ENCODE data around the gene DTD1.

Gene DTD1

DNA sequence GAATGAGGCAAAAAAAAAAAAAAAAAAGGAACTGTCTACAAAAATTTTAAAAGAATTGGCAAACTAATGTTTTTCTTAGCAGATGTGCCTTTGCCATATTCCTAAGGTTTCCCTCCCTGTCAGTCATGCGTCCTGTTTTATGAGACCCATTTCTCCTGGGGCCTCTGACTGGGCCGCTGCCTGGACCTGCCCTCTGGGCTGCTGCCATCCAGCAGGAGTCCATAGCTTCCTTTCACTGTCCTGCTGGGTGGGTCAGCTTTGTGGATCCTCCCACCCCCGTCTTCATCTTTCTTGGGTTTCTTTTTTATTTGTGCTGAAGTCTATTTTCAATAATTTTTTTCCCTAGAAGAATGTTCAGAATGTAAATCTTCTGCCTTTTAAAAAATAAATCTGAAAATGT is 114.9 kb downstream of the DTD1 start:
- no peak for DNase-seq (ENCODE audit: low read depth in 2 of 2)

DNA sequence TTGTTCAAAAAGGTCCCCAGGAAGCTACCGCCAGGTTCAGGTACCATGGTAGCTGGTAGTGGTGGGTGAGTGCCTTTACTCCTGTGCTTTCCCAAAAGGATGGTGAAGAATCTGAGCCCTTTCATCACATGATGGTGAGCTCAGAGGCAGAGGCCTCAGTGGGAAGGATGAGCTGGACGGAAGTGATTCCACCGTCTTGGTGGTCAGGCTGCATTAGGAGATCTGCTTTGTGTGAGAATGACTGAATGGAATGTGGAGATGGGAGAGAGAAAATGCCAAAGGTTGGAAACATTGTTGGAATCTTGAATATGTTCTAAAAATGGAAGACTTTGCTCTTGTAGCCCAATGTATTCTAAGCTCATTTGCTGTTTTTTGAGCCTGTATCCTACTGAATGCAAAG is 117.6 kb downstream of the DTD1 start:
- DNase-seq (ENCODE audit: low read depth in 2 of 2) = no peak

DNA sequence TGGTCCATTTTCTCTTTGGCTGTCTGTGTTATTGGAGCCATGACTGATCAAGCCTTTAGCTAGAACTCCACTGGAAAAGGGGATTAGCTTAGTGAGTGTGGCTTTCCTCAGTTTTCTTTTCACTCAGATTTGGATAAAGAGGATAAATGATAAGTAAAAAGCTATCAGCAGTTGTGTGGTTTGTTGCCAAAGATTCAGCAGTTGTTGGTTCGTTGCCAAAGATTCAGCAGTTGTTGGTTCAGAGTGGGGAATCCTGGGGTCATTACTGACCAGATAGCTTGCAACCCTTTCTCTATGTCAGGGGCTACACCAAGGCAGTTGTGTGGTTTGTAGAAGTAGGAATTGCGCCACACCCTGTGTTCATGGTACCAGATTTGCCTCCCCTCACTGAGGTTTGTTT is 118.1 kb downstream of the DTD1 start:
- no peak for DNase-seq (ENCODE audit: low read depth in 2 of 2)

DNA sequence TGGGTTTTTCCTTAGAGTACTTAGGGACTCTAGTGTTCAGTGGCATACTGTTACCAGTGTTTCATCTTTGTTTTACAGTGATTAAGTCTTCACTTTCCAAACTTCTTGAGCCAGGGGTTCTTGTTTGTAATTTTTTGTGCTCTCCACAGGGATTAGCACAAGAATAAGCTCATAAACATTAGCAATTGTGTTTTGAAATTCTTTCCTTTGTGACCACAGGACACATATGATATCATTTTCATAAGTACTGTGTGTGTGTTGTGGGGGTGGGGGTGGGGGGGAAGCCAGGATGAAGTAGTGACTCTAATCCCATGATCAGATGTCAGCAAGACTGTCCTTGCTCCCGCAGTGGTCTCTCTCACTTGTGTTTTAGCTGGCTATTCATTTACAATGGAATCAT is 124.3 kb downstream of the DTD1 start:
- DNase-seq (ENCODE audit: low read depth in 2 of 2) = no peak

DNA sequence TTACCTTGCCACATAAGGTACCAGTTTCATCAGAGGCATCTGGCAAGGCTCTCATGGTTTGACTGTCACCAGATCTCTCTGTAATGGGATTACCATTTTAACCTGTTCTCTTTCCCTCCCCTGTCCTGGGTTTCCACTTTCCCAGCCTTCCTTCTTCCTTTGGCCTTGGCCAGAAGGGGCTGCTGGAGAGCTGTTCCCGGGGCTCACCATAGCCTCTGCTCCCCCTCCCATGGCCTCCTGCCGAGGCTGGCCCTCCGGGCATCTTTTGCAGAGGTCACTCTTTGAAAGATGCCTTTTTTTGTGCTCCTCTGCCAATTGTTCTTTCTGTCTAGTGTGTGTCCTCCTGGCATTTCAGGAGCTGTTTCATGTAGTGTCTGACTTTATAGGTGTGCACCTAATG is 125.0 kb downstream of the DTD1 start:
- no peak for DNase-seq (ENCODE audit: low read depth in 2 of 2)

DNA sequence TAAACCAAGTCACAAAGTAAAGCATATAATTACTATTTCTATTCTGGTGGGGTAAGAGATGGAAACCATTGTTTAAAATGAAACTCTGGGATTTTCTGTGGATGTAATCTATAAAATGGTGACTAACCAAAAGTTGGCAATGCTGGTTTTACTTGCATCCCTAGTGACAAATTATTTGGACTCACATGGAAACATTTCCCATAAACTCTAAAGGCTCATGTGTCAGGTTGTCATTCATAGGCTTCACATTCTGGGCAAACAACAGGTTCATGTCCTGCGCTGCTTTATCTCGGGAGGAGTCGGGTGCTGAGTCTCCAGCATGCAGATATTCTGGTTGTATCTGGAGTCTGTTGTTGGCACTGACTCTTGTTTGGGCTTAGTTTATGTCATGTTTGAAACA is 127.7 kb downstream of the DTD1 start:
- no peak for DNase-seq (ENCODE audit: low read depth in 2 of 2)

DNA sequence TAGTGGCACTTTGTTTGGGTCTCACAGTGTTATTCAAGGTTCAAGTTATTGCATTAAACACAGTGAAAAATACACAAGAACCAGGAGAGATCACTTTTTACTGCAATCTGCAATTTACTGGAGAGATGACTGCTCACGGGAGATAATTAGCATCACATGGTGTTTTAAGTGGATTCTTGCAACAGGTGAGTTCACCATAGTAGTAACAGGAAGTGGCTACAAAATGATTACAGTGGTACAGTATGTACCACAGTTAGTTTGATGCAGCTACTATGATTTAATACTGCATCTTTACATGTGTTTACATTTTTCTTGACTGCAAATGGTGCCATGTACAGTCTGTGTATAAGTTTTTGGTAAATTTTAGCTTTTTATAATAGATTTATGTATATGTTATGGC is 129.2 kb downstream of the DTD1 start:
- no peak for DNase-seq (ENCODE audit: low read depth in 2 of 2)

DNA sequence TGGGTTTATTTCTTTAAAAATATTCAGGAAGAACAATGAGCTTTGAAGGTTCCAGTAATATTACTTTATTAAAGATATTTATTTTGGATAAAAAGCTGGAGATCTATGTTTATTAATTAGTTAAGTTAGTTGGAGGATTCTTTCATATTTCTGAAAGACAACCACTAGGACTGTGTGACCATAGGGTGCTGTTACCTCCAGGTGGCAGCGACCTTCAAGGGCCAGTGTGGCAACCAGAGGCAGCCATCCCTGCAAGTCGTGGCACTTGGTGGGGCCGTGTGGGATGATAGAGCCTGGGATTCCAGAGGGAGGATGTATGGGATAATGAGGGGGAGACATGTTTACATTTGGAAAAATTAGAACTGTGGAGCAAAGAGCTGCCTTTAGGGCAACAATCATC is 130.3 kb downstream of the DTD1 start:
- DNase-seq (ENCODE audit: low read depth in 2 of 2) = no peak

DNA sequence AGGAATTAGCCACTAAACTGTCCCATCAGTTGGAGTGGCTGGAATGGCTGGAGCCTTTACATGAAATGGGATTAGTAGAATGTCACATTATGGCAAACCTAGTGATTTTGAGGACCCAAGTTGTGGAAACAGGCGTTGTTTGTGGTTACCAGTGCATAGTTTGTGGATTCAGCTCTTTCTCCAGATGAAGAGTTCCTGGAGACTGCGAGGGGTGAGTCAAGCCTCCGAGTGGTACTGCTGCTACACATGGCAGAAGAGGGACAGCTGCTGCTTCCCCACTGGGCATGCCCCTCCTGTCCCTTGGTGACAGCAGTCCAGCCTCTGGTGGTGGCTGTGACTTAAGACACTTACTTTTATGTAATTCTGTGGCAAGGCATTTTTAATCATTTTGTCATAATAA is 131.6 kb downstream of the DTD1 start:
- no peak for DNase-seq (ENCODE audit: low read depth in 2 of 2)

DNA sequence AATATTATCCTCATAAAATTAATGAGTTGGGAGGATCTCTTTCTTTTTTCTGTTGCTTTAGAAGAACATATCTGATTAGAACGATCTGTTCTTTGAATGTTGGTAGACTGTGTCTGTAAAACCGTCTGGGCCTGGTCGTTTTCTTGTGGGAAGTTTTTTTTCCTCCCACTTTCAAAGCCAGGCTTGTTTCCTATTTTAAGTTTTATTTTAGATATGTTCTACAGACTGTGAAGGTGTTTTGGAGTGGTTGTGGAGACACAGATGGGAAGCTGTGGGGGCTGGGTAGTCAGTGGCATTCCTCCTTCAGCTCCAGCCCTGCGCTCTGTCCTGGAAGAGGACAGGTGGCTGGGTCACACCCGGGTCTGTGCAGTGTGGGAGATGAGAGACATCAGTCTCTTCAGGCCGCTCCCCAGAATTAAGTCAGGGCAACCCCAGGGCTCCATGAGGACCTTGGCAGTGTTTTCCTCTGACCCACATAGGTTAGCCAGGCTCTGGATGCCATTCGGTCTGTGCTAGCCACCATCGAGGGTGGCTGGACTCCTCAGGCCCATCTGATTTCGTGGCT is 133.8 kb downstream of the DTD1 start:
- no peak for DNase-seq (ENCODE audit: low read depth in 2 of 2)

DNA sequence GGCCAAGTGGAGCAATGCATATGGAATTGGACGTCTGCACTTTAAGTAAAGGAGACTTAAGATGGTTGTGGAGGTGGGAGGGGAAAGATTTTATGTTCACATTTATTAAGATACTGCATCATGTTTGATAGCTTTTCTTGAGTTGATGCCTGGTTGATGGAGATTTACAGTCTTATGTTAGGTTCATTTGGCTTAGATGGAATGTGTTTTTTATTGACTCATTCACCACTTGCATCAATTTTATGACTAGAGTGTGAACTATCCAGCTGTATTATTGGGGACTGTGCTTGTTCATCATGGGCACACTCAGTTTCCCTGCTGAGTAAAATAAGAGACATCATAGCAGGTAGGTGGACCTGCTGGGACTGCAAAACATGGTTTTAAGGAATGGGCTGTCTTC is 134.5 kb downstream of the DTD1 start:
- DNase-seq (ENCODE audit: low read depth in 2 of 2) = no peak

DNA sequence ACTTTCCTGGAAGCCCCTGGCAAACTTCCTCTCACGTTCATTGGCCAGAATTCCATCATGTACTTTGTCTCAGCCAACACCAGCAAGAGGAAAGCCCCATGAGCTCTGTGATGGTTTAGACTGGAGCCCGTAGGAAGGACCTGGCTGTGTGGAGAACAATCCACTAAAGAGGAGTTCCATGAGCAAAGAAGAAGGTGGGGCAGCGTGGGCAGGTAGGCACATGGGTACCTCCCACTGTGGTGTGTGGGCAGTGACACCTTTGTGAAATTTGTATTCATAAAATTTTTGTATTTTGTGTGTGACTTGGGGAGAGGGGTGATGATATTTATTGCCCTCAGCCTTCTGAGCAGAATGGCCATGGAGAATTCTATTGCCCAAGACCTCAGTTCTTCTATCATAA is 136.2 kb downstream of the DTD1 start:
- no peak for DNase-seq (ENCODE audit: low read depth in 2 of 2)

DNA sequence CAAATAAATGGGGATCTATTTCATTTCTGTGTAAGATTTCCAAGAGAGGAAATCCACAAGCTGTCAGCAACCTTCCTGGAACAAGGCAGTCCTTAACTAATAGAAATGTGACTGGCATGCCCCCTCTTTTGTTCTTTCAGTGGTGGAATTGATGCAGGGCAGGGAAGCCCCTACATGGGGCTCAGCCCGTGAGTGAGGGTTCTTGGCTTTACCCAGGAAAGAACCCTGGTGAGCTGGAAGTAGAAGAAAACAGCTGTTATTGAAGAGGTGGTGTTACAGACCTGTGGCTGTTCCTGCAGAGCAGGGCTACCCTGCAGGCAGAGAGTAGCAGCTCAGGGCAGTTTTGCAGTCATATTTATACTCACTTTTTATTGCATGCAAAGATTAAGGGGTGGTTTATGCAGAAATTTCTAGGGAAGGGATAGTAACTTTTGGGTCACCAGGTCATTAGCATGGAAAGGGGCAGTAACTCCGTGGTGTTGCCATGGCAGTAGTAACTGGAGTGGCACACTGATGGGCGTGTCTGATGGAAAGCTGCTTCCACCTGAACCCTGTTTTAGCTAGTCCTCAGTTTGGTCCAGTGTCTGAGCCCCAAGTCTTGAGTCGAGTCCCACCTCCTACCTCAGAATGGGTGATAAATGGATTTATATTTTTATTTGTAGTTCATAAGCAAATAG is 137.1 kb downstream of the DTD1 start:
- no peak for DNase-seq (ENCODE audit: low read depth in 2 of 2)

DNA sequence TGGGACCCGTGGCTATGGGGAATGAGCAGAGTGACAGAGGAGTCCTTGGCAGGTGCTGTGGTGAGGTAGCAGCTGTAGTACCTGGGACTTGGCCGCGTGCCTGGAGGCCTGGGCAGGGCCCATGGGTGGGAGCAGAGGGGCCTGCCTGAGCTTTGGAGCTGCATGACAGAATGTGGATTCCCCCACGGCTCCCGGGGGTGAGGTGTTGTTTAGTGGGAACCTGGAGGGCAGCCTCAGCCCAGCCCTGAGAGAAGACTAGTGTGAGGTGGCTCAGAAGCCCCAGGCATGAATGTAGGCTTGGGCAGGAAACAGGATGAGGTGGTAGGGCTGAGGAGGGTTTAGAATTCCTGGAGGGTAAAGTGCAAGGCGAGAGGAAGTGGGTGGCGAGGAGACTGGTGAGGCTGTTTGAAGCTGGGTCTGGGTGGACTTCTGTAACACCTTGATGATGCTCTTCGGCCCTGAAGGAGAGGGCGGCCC is 139.2 kb downstream of the DTD1 start:
- DNase-seq (ENCODE audit: low read depth in 2 of 2) = no peak

DNA sequence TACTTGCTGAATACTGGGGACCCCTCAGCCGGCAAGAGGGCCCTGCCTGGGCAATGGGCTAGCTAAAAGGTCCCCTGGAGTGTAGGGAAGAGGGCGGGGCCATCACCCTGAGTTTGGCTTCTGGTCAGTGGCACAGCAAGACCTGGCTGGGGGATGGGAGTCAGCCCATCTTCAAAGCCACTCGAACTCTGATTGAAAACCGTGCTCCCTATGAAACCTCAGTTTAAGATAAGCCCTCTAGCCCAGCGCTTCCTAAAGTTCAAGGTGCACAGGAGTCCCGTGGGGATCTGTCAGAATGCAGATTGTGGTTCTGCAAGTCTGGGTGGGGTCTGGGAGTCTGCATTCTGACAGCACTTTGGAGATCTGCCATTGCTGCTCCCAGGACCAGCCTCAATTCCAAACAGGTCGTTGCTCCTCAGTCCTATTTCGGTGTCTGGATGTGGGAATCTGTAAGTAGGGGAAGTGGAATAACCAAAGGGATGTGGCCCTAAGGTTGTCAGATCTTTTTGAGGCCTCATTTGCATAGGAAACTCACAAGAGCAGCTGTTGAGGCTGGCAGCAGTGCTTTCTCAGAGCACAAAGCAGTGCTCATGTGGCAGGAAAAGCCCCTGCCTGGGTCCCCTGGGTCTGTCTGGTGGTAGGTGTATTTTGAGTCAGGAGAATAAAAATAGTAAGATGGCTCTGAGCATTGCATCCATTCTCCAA is 140.5 kb downstream of the DTD1 start:
- DNase-seq (ENCODE audit: low read depth in 2 of 2) = no peak

DNA sequence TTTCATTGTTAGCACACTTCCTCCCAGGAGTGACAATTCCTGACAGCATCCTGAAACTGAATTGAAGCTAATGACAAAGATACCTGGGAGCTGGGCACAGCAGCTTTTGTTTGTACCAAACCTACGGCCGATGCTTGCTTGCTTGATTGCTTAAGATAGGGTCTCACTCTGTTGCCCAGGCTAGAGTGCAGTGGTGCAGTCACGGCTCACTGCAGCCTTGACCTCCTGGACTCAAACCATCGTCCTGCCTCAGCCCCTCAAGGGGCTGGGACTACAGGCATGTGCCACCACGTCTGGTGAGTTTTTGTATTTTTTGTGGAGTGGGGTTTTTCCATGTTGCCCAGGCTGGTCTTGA is 141.0 kb downstream of the DTD1 start:
- no peak for DNase-seq (ENCODE audit: low read depth in 2 of 2)

DNA sequence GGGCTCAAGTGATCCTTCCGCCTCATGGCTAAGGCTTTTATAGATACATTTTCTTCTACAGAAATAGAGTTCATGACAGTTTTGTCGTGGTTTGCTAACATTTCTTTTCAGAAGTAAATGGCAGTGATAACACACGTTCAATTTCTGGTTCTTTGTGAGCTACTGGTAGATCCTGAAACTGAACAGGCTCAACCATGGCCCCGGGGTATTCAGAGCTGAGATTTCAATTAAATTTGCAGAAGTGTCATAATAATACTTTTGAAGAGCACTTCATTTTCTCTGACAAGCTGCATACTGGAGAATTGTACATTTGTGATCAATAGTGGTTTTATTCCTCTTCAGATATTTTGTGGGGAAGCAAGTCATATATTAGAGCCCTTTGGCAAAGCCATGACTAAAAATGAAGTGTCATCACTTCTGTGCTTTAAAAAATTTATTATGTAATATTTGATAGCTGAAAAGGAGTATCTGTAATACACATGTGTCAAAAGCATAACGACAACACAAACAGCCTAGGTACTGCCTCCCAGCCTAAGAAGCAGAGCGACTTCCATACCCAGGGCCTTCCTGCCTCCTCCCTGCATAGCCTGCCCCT is 141.5 kb downstream of the DTD1 start:
- no peak for DNase-seq (ENCODE audit: low read depth in 2 of 2)

DNA sequence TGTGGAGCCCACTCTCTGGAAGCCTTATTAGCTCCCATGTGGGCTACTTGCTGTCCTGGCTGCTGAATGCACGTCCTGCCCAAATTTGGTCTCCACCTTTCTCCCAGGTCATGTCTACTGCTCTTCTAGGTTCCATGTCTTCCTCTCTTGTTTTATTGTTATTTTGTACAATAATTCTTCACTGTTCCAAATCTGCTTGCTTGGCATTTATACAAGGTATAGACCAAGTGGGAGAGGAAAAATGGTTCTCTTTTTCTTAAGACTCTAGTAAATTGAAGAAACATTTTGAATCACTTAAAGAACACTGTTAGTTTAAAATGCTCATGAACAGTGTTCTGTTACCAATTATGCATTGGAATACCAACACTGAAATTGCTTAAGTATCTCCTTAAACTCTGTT is 144.1 kb downstream of the DTD1 start:
- no peak for DNase-seq (ENCODE audit: low read depth in 2 of 2)

DNA sequence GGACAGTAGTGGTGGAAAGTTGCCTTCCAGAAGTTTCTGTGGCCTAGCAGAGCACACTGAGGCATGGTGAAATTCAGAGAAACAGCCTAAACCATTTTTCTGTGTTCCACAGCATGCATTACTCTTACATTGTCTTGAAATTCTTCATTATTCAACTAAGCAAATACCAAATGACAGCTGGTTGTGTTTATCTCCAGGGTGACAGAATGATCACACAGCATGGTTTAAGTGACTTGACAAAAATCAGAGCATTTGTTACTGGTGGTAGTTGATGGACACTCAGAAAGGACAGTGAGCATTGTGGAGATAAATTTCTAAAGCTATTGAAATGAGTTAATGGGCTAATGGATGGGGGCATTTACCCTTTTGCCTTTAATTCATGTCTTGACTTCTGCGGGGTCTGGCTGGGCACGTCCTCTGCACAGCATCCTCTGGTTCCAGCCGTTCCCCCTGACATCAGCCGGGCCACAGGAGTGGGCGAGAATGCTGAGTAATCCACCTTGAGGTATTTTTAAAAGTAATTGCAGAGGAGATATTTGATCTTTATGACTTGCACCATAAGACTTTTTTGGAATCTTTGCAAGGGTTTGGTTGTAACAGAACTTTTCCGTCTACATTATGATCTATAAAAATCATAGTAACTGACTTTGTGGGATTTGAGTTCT is 146.8 kb downstream of the DTD1 start:
- no peak for DNase-seq (ENCODE audit: low read depth in 2 of 2)

DNA sequence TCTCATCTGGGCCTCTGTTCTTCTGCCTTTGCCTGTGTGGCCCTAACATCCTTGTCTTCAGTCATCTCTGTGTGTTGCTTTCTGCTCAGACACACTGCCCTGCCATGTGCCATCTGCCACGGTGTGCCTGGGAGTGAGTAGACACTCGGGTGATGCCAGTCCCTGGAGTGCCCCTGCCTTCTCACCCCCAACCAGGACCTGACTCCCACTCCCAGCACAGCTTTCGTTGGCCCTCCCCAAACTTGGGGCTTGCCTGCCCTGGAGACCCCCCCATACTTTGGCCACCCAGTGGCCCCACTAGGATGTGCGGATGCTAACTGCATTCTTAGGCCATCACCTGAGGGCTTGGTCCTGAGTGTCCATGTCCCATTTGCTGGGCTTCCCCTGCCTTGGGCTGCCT is 149.3 kb downstream of the DTD1 start:
- no peak for DNase-seq (ENCODE audit: low read depth in 2 of 2)

DNA sequence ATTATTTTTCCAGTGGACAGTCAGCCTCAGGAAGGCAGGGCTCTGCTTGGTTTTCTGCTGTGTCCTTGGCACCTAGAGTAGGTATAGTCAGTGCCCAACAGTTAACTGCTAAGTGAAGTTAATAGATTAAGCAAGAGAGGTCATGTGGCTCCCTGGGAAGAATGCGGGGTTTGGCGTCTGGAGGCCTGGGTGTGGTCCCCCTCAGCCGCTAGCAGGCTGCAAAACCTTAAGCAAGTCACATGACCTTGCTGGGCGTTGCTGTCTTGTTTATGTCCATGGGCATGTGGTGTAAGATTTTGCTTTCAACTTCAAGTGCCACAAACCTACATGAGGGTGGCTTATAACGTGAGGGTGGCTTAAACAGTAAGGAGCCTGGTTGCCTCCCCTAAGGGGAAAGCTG is 150.2 kb downstream of the DTD1 start:
- DNase-seq (ENCODE audit: low read depth in 2 of 2) = peak in 1 of 2 donors; percentile 10

DNA sequence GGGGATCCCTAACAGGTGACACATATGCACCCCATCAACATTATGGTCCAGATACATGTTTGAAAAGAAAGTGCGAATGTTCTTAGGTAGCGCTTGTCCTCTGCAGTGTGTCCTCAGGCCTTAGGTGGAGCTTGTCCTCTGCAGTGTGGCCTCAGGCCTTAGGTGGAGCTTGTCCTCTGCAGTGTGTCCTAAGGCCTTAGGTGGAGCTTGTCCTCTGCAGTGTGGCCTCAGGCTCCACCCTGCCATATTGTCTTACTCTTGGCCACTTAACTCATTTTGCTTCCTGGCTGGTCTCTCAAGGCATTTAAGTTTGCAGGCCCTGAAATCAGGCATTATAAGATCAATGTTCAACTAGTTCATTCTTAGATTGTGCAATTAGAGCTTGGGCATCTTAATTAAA is 151.0 kb downstream of the DTD1 start:
- DNase-seq (ENCODE audit: low read depth in 2 of 2) = no peak

DNA sequence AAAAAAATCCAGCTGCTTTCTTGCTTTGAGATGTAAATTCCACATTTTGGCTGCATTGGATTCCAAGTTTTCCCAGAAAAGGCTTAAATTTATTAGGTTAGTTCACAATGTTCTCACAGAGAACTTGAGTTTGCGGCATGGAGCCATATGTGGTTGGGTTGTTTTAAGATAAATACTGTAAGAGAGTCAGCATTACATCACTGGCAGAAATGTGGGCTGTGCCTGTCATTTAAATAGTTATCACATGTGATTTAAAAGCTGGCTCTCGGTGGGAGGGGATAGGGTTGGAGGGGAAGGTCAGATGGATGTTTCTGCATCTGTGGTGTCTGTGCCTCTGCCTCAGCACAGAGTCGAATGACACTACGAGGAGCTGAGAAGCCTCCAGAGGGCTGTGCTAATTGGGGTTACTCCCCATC is 151.9 kb downstream of the DTD1 start:
- no peak for DNase-seq (ENCODE audit: low read depth in 2 of 2)

Measured in stimulated activated CD8-positive, alpha-beta memory T cell treated with anti-CD3 and anti-CD28 coated beads, Interleukin-7, amount 100 ng/mL, for 4 hours (primary cell).